ENCODE results near the gene EVC.
A peak's percentile ranks its signal among the peaks of the same experiment; 100 is the strongest.

EVC gene

DNA sequence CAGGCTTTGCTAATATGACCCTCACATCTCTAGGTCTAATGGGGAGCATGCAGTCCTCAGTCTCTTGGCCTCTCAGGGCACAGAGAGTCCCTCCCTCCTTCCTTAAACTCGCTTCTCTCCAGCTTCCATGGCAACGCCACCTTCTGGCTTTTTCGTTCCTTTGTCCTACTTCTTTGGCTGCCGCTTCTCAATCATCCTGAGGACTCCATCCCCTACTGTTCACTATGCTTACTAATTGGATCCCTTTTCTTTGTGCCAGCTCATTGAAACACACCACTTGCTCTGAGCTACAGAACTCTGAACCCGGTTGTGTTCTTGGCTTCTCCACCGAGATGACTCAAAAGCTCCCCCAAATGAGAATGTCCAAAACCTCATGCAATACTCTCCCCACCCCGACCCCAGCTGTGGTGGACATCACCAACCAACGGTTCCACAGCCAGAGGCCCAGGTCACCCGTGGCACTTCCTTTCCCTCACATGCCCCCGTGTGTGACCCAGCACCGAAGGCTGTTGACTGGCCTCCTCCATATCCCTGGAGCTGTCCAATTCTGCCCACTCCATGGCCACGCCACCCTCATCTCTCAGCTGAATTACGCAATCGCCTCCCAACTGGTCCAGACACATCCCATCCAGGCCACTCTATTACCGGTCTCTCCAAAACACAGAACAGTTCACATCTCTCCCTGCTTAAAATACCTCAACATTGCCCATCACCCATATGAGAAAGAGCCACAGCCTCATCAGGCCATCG is 147.2 kb downstream of the EVC start:
- Histone ChIP-seq H3K36me3 (ENCODE audit: control insufficient read depth, insufficient read depth, low read length, severe bottlenecking) (no peaks in the 10 kb centered on the region), H3K9ac (ENCODE audit: low read length) (no peak overlapping the region), H3K9me3 (ENCODE audit: control insufficient read depth, low read length) (peaks cover 6% of the 10 kb centered on the region), H3K27me3 (replicated peaks; ENCODE audit: control insufficient read depth, insufficient read depth, low read length) (peaks cover 20% of the 10 kb centered on the region), H3K4me3 (ENCODE audit: low read length) (no peak overlapping the region), H3K4me1 (ENCODE audit: control insufficient read depth, insufficient read depth, low read length) (peaks cover under 1% of the 10 kb centered on the region)
- DNase-seq (ENCODE audit: low read depth) = no peak

DNA sequence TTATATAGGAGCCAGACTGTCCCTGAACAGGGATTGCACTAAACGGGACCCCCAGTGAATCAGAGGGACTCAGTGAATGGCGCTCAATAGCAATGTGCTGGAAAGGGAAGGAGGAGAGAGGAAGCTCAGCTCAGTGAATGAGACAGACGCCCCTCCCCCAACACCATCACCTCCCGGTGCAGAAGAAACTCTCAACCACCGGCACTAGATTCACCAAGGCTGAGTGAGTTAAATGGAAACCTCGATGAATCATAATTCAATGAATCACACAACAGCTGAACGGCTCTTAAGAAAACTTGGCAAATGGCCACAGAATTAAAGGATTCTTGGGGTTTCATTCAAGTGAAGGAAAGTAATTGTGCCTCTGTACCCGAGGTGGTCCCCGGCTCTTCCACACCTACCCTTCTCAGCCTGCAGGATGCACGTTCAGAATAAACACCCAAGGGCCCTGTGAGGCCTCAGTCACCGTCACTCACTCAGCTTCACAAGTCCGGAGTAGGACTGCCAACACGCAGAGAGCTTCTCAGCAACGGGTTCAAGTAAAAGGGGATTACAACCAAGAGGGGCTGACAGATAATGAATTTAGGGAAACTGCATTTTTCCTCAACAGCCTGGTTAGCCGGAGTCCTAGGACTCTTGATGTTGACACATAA is 152.6 kb downstream of the EVC start:
- H3K27me3 ChIP-seq (replicated peaks; ENCODE audit: control insufficient read depth, insufficient read depth, low read length) = peaks cover 53% of the 10 kb centered on the region
- peaks cover 6% of the 10 kb centered on the region for H3K4me1 ChIP-seq (ENCODE audit: control insufficient read depth, insufficient read depth, low read length)
- peak; percentile 63 for DNase-seq (ENCODE audit: low read depth)
- no peak overlapping the region for H3K9ac ChIP-seq (ENCODE audit: low read length)
- H3K9me3 ChIP-seq (ENCODE audit: control insufficient read depth, low read length) = peaks cover 6% of the 10 kb centered on the region
- no peak overlapping the region for H3K4me3 ChIP-seq (ENCODE audit: low read length)
- no peaks in the 10 kb centered on the region for H3K36me3 ChIP-seq (ENCODE audit: control insufficient read depth, insufficient read depth, low read length, severe bottlenecking)

Measured in adipocyte (in vitro differentiated cells).